GM12874 (cell line): ENCODE results near the gene LGMN.

Source experiments
- CTCF ChIP-seq: IDR thresholded peaks from 2 replicates; pipeline ENCODE4 v1.5.1; 2011; ENCODE audit warnings: low read depth, mild to moderate bottlenecking, control low read depth, low read length, moderate library complexity; ENCODE audit not compliant: insufficient read depth

Gene LGMN

GRCh38 chr14:92686900-92687427 lies 61.5 kb downstream of the LGMN start:
- peak; percentile 99 for TF ChIP-seq CTCF

GRCh38 chr14:92686411-92686899 lies 62.0 kb downstream of the LGMN start:
- TF ChIP-seq CTCF: no peak

- no peak for TF ChIP-seq CTCF
These were observed 62.6 kb downstream of the LGMN start for GRCh38 chr14:92685784-92686355.

- no peak for TF ChIP-seq CTCF
These were observed 63.4 kb downstream of the LGMN start for GRCh38 chr14:92684801-92685560.

GRCh38 chr14:92683041-92683440 lies 65.4 kb downstream of the LGMN start:
- no peak for TF ChIP-seq CTCF

- TF ChIP-seq CTCF: peak; percentile 93
These were observed 67.4 kb downstream of the LGMN start for GRCh38 chr14:92680781-92681650.

- no peak for TF ChIP-seq CTCF
These were observed 69.2 kb downstream of the LGMN start for GRCh38 chr14:92679246-92679645.
